SK-MEL-5 (cell line): ENCODE measurements around the gene SAMD14. TPM values are rescaled to one million over a fixed set of nuclear protein-coding genes. Genes with fewer than 3 reads are reported as not detected.
A peak's percentile ranks its signal among the peaks of the same experiment; 100 is the strongest.

ENCODE experiments used
- DNase-seq: peaks from one replicate; pipeline ENCODE4 v3.0.0-alpha.2; 2016; ENCODE audit warnings: low read depth, low spot score
- in situ Hi-C: cut with HindIII; loops from 2 replicates; pipeline ENCODE4 v1.10.0; 2016; ENCODE audit warnings: low sequenced_read_pairs, high pct_unique_total_duplicates, low pct_unique_long_range_greater_than_20kb
- total RNA-seq: library from RNA; depleted of rRNA; stranded (reverse); fragments of >200 nt; shearing (Covaris generic); gene quantifications from 2 replicates; pipeline ENCODE4 v1.2.3, GENCODE V29; 2014

SAMD14 gene
- total RNA-seq, 1 experiment from 2014 or later: 0.03 TPM

GRCh38 chr17:50139950-50140885, 10.3 kb upstream of the SAMD14 start:
- in situ Hi-C loops: no loop called here
- DNase-seq: peak; percentile 82

DNA sequence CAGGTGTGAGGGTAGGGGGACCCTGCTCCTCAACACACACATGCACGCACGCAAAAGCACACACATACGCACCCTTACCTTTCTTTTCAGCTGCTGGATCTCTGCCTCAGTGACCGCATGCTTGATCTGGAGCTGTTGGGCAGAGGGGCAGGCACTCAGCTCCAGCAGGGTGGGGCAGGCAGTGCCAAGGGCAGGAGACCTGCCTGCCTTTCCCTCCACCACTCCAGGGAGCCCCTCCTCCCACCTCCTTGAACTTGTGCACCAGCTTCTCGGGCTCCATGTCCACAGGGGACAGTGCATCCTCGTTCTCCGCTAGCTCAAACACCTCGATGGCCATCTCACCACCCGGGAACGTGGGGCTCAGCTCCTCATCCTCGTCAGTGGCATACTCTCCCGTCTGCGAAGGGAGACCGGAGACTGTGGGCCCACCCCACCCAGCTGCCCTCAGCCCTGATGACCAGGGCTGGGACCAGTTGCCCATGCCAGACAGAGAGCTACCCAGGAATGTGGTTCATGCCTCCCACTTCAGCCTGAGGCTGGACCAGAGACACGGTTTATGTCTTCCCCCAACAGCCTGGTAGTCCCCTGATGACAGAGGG, 9.3 kb upstream of the SAMD14 start:
- in situ Hi-C loops: no loop called here
- DNase-seq: no peak

- DNase-seq: no peak
- in situ Hi-C loops: no loop called here
Observed at GRCh38 chr17:50137042-50137441, 7.1 kb upstream of the SAMD14 start.

- in situ Hi-C loops: no loop called here
Observed at GRCh38 chr17:50136096-50136687, 6.2 kb upstream of the SAMD14 start.

GRCh38 chr17:50135316-50136095, 5.5 kb upstream of the SAMD14 start:
- in situ Hi-C loops: no loop called here
- no peak for DNase-seq

More at GRCh38 chr17:50136096-50136687, 6.2 kb upstream of the SAMD14 start:
- no peak for DNase-seq

- DNase-seq: no peak
- in situ Hi-C loops: no loop called here
Observed at GRCh38 chr17:50134206-50135110, 4.5 kb upstream of the SAMD14 start.

GRCh38 chr17:50133769-50134099, 3.8 kb upstream of the SAMD14 start:
- in situ Hi-C loops: no loop called here
- DNase-seq: no peak

DNA sequence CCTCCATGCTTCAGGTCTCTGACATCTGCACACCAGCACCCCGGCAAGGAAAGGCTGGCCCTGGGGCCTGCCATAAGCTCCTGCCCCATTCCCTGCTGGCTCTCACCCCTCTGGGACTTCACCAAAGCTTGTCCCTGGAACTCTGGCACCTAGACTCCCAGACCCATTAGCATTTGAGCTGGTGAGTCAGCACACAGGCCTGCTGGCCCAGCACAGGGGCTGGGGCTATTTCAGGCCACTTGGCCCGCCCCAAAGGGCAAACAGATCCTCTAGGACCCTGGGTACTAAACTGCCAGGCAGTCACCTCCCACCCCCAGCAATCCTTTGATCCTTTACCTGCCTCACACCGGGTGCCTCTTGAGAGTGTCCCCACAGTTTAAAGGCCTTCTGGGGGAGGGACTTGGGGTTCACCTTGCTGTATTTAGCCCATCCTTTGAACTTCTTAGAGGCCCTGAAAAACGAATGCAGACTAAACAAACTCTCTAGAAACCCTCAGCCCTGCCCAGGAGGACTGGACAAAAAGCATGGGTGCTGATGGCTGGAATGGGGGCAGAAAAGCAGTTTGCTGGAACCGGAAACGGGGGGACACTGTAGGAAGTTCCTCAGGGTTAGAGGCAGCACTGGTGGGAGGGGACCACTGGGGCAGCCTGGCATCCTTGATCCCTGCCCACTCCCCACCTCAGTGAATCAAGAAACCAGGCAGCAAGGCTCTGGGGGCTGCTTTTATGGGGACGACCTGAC, 3.2 kb upstream of the SAMD14 start:
- no peak for DNase-seq
- in situ Hi-C loops: no loop called here

DNA sequence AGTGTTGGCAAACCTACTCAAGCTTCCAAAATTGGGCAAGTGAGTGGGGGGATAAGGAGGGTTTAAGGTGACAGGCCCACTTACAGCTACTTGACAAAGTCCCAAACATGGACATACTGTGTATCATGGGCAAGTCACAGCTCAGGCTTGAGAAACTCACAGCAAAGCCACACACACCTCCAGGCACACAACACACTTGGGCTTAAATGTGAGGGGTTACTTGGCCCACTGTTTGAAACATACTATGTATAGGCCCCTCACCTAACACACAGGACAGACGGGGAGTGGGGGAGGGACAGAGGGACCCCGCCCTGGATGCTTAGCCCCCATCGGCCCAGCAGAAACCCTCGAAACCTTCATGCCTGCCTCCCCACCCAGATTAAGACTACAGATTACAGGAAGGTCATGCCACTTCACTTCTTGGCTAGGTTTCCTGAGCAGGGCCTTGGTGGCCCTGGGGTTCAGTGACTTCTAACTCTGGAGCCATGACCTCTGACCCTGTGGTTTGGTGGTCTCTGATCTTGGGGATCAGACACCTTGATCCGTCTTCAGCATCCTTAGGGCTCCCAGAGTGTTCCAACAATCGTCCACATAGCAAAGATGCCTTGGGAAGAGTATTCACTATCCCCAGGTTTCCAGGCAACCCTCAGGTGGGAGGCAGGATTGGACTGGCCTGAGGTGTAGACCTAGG, 2.3 kb upstream of the SAMD14 start:
- no peak for DNase-seq
- in situ Hi-C loops: no loop called here

DNA sequence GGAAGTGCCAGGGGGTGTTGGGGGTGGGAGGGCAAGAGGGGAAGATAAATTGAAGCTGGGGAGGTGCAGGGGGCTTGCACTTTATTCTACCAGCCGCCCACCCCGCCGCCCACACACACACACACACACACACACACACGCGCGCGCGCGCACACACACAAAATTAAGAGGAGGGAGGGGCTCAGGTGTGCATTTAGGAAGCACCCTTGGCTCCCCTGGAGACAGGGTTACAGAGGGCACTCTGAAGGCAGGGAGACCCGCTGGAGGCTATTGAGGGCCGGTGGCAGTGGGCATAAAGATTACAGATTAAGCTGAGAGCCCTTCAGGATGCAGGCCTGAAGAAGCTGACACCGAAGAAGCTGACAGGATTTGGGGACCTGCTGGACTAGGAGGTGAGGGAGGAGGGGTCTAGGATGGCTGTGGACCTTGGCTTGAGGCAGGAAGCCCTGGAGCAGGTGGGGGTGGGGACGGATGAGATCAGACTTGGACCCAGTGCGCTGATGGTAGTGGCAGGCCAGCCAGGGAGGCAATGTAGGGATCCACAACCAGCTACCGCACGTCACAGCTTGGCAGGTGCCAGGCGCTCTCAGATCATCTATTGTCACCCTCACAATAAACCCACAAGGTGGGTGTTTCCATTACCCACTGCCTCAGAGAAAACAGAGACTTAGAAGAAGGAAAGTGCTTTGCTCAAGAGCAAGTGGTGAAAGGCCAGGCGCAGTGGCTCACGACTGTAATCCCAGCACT, 772 bp upstream of the SAMD14 start:
- in situ Hi-C loops: no loop called here
- DNase-seq: no peak

DNA sequence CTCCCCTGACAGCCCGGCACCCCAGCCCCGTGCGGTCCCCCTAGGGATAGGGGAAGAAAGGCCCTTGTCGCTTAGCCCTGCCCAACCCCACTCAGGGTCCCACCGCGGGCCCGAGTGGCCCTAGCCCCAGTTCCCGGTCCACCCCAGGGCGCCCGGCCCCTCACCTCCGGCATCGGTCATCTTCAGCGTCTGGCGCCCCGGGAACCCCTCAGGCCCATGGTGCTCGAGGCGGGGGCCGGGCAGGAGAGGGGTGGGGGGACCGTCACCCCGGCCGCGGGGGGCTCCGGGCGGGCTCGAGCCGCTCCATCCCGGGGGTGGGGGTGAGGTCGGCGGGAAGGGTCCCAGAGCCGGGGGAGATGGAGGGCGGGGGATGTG, 620 bp downstream of the SAMD14 start:
- DNase-seq: no peak
- in situ Hi-C loops: no loop called here

- DNase-seq: no peak
- in situ Hi-C loops: no loop called here
Observed at GRCh38 chr17:50128441-50129352, 1.3 kb downstream of the SAMD14 start.

GRCh38 chr17:50127697-50128361, 2.1 kb downstream of the SAMD14 start:
- in situ Hi-C loops: no loop called here
- DNase-seq: no peak

- no peak for DNase-seq
- in situ Hi-C loops: no loop called here
Observed at GRCh38 chr17:50125420-50125997, 4.5 kb downstream of the SAMD14 start.
